Type B pancreatic cell (in vitro differentiated cells): ENCODE results near the gene ZNF474. TPM values are rescaled to one million over a fixed set of nuclear protein-coding genes. Genes with fewer than 3 reads are reported as not detected.

Experiments
- total RNA-seq: library from RNA; stranded (reverse); gene quantifications from 2 replicates; pipeline ENCODE4 v1.2.1, GENCODE V29; 2021; ENCODE audit warnings: low replicate concordance

The ZNF474 gene
- total RNA-seq, 1 donor from 2014 or later, result 1.9 TPM

Other genes starting within 250 kb of the ZNF474 start
- gene SRFBP1, start 167.6 kb upstream of the ZNF474 start, total RNA-seq, result 12.5 and 12.9 TPM in 2 replicates
- gene LOX, start 51.3 kb upstream of the ZNF474 start, total RNA-seq, result 0.90 and 6.6 TPM in 2 replicates
- gene SNCAIP, start 182.7 kb downstream of the ZNF474 start, total RNA-seq, result 6.6 and 31.6 TPM in 2 replicates